ENCODE measurements around the gene LTB4R2.

LTB4R2 gene

GRCh38 chr14:24268225-24268624 lies 41.7 kb upstream of the LTB4R2 start:
- Histone ChIP-seq H3K36me3 (ENCODE audit: control insufficient read depth in 1 of 2, insufficient read depth in 2 of 2, low read length in 2 of 2) (peaks cover 22 to 53% of the 10 kb centered on the region in 2 donors), H3K27me3 (ENCODE audit: control insufficient read depth in 1 of 2, insufficient read depth in 2 of 2, low read length in 2 of 2) (no peaks in the 10 kb centered on the region), H3K9ac (ENCODE audit: low read depth in 1 of 2, low read length in 2 of 2) (no peak overlapping the region), H3K4me3 (ENCODE audit: low read depth in 1 of 2, low read length in 2 of 2) (no peak overlapping the region), H3K4me1 (ENCODE audit: control insufficient read depth in 1 of 2, insufficient read depth in 2 of 2, low read length in 2 of 2) (peaks cover 13 to 17% of the 10 kb centered on the region in 2 donors), H3K9me3 (ENCODE audit: control insufficient read depth in 1 of 2, low read length in 2 of 2) (no peaks in the 10 kb centered on the region), H3K27ac (ENCODE audit: low read depth, low read length) (no peak overlapping the region)

GRCh38 chr14:24269368-24269767 lies 40.6 kb upstream of the LTB4R2 start:
- Histone ChIP-seq H3K9me3 (ENCODE audit: control insufficient read depth in 1 of 2, low read length in 2 of 2) (no peaks in the 10 kb centered on the region), H3K9ac (ENCODE audit: low read depth in 1 of 2, low read length in 2 of 2) (no peak overlapping the region), H3K36me3 (ENCODE audit: control insufficient read depth in 1 of 2, insufficient read depth in 2 of 2, low read length in 2 of 2) (peaks cover 22 to 50% of the 10 kb centered on the region in 2 donors), H3K27ac (ENCODE audit: low read depth, low read length) (no peak overlapping the region), H3K4me1 (ENCODE audit: control insufficient read depth in 1 of 2, insufficient read depth in 2 of 2, low read length in 2 of 2) (peaks cover 18 to 26% of the 10 kb centered on the region in 2 donors), H3K27me3 (ENCODE audit: control insufficient read depth in 1 of 2, insufficient read depth in 2 of 2, low read length in 2 of 2) (no peaks in the 10 kb centered on the region), H3K4me3 (ENCODE audit: low read depth in 1 of 2, low read length in 2 of 2) (no peak overlapping the region)

- H3K36me3 ChIP-seq (ENCODE audit: control insufficient read depth in 1 of 2, insufficient read depth in 2 of 2, low read length in 2 of 2), result peaks cover 22 to 46% of the 10 kb centered on the region in 2 donors
- no peak overlapping the region for H3K27ac ChIP-seq (ENCODE audit: low read depth, low read length)
- no peaks in the 10 kb centered on the region for H3K9me3 ChIP-seq (ENCODE audit: control insufficient read depth in 1 of 2, low read length in 2 of 2)
- H3K4me3 ChIP-seq (ENCODE audit: low read depth in 1 of 2, low read length in 2 of 2), result no peak overlapping the region
- H3K27me3 ChIP-seq (ENCODE audit: control insufficient read depth in 1 of 2, insufficient read depth in 2 of 2, low read length in 2 of 2), result no peaks in the 10 kb centered on the region
- peaks cover 18 to 27% of the 10 kb centered on the region in 2 donors for H3K4me1 ChIP-seq (ENCODE audit: control insufficient read depth in 1 of 2, insufficient read depth in 2 of 2, low read length in 2 of 2)
- H3K9ac ChIP-seq (ENCODE audit: low read depth in 1 of 2, low read length in 2 of 2), result no peak overlapping the region
Measured at GRCh38 chr14:24269910-24270536, 39.9 kb upstream of the LTB4R2 start.

- H3K36me3 ChIP-seq (ENCODE audit: control insufficient read depth in 1 of 2, insufficient read depth in 2 of 2, low read length in 2 of 2), result peaks cover 22 to 40% of the 10 kb centered on the region in 2 donors
- peak overlapping the region; percentile 96 for H3K27ac ChIP-seq (ENCODE audit: low read depth, low read length)
- peak overlapping the region; percentile 91 to 94 for H3K4me3 ChIP-seq (ENCODE audit: low read depth in 1 of 2, low read length in 2 of 2)
- H3K4me1 ChIP-seq (ENCODE audit: control insufficient read depth in 1 of 2, insufficient read depth in 2 of 2, low read length in 2 of 2), result peaks cover 18 to 27% of the 10 kb centered on the region in 2 donors
- no peaks in the 10 kb centered on the region for H3K27me3 ChIP-seq (ENCODE audit: control insufficient read depth in 1 of 2, insufficient read depth in 2 of 2, low read length in 2 of 2)
- H3K9me3 ChIP-seq (ENCODE audit: control insufficient read depth in 1 of 2, low read length in 2 of 2), result no peaks in the 10 kb centered on the region
- peak overlapping the region; percentile 96 to 98 for H3K9ac ChIP-seq (ENCODE audit: low read depth in 1 of 2, low read length in 2 of 2)
Measured at GRCh38 chr14:24270537-24271133, 39.3 kb upstream of the LTB4R2 start.

- peaks cover 20 to 27% of the 10 kb centered on the region in 2 donors for H3K4me1 ChIP-seq (ENCODE audit: control insufficient read depth in 1 of 2, insufficient read depth in 2 of 2, low read length in 2 of 2)
- H3K4me3 ChIP-seq (ENCODE audit: low read depth in 1 of 2, low read length in 2 of 2), result peak within 1 kb of the TSS; percentile 91 to 94
- no peaks in the 10 kb centered on the region for H3K27me3 ChIP-seq (ENCODE audit: control insufficient read depth in 1 of 2, insufficient read depth in 2 of 2, low read length in 2 of 2)
- H3K9ac ChIP-seq (ENCODE audit: low read depth in 1 of 2, low read length in 2 of 2), result peak within 1 kb of the TSS; percentile 96 to 98
- H3K27ac ChIP-seq (ENCODE audit: low read depth, low read length), result peak within 1 kb of the TSS; percentile 96
- no peaks in the 10 kb centered on the region for H3K9me3 ChIP-seq (ENCODE audit: control insufficient read depth in 1 of 2, low read length in 2 of 2)
- peaks cover 18 to 33% of the 10 kb centered on the region in 2 donors for H3K36me3 ChIP-seq (ENCODE audit: control insufficient read depth in 1 of 2, insufficient read depth in 2 of 2, low read length in 2 of 2)
Measured at GRCh38 chr14:24271134-24271833, 38.7 kb upstream of the LTB4R2 start, which contains the start of gene RABGGTA. RABGGTA (minus strand) TSS chr14:24271597; CDS start chr14:24271115, 482 bp downstream.

- no peaks in the 10 kb centered on the region for H3K9me3 ChIP-seq (ENCODE audit: control insufficient read depth in 1 of 2, low read length in 2 of 2)
- no peaks in the 10 kb centered on the region for H3K27me3 ChIP-seq (ENCODE audit: control insufficient read depth in 1 of 2, insufficient read depth in 2 of 2, low read length in 2 of 2)
- H3K36me3 ChIP-seq (ENCODE audit: control insufficient read depth in 1 of 2, insufficient read depth in 2 of 2, low read length in 2 of 2), result peaks cover 13 to 28% of the 10 kb centered on the region in 2 donors
- peak overlapping the region; percentile 96 for H3K27ac ChIP-seq (ENCODE audit: low read depth, low read length)
- peak overlapping the region; percentile 91 to 94 for H3K4me3 ChIP-seq (ENCODE audit: low read depth in 1 of 2, low read length in 2 of 2)
- H3K4me1 ChIP-seq (ENCODE audit: control insufficient read depth in 1 of 2, insufficient read depth in 2 of 2, low read length in 2 of 2), result peaks cover 20 to 27% of the 10 kb centered on the region in 2 donors
- peak overlapping the region; percentile 96 to 98 for H3K9ac ChIP-seq (ENCODE audit: low read depth in 1 of 2, low read length in 2 of 2)
Measured at GRCh38 chr14:24271834-24272263, 38.1 kb upstream of the LTB4R2 start.

GRCh38 chr14:24272467-24272866 lies 37.5 kb upstream of the LTB4R2 start:
- Histone ChIP-seq H3K27ac (ENCODE audit: low read depth, low read length) (no peak overlapping the region), H3K9ac (ENCODE audit: low read depth in 1 of 2, low read length in 2 of 2) (peak overlapping the region in 1 of 2 donors; percentile 8), H3K36me3 (ENCODE audit: control insufficient read depth in 1 of 2, insufficient read depth in 2 of 2, low read length in 2 of 2) (peaks cover 8 to 22% of the 10 kb centered on the region in 2 donors), H3K9me3 (ENCODE audit: control insufficient read depth in 1 of 2, low read length in 2 of 2) (no peaks in the 10 kb centered on the region), H3K27me3 (ENCODE audit: control insufficient read depth in 1 of 2, insufficient read depth in 2 of 2, low read length in 2 of 2) (no peaks in the 10 kb centered on the region), H3K4me3 (ENCODE audit: low read depth in 1 of 2, low read length in 2 of 2) (no peak overlapping the region), H3K4me1 (ENCODE audit: control insufficient read depth in 1 of 2, insufficient read depth in 2 of 2, low read length in 2 of 2) (peaks cover 20 to 27% of the 10 kb centered on the region in 2 donors)

GRCh38 chr14:24273422-24273998 lies 36.4 kb upstream of the LTB4R2 start:
- H3K27ac ChIP-seq (ENCODE audit: low read depth, low read length), result no peak overlapping the region
- H3K9ac ChIP-seq (ENCODE audit: low read depth in 1 of 2, low read length in 2 of 2), result peak overlapping the region in 1 of 2 donors; percentile 0

GRCh38 chr14:24274101-24274543 lies 35.8 kb upstream of the LTB4R2 start:
- H3K4me1 ChIP-seq (ENCODE audit: control insufficient read depth in 1 of 2, insufficient read depth in 2 of 2, low read length in 2 of 2), result peaks cover 20 to 27% of the 10 kb centered on the region in 2 donors
- no peak overlapping the region for H3K4me3 ChIP-seq (ENCODE audit: low read depth in 1 of 2, low read length in 2 of 2)
- H3K9me3 ChIP-seq (ENCODE audit: control insufficient read depth in 1 of 2, low read length in 2 of 2), result no peaks in the 10 kb centered on the region
- no peaks in the 10 kb centered on the region for H3K27me3 ChIP-seq (ENCODE audit: control insufficient read depth in 1 of 2, insufficient read depth in 2 of 2, low read length in 2 of 2)
- peaks cover 2 to 7% of the 10 kb centered on the region in 2 donors for H3K36me3 ChIP-seq (ENCODE audit: control insufficient read depth in 1 of 2, insufficient read depth in 2 of 2, low read length in 2 of 2)
- peak overlapping the region in 1 of 2 donors; percentile 0 for H3K9ac ChIP-seq (ENCODE audit: low read depth in 1 of 2, low read length in 2 of 2)
- H3K27ac ChIP-seq (ENCODE audit: low read depth, low read length), result no peak overlapping the region

More at GRCh38 chr14:24273422-24273998, 36.4 kb upstream of the LTB4R2 start:
- Histone ChIP-seq H3K27me3 (ENCODE audit: control insufficient read depth in 1 of 2, insufficient read depth in 2 of 2, low read length in 2 of 2) (no peaks in the 10 kb centered on the region), H3K4me3 (ENCODE audit: low read depth in 1 of 2, low read length in 2 of 2) (no peak overlapping the region), H3K36me3 (ENCODE audit: control insufficient read depth in 1 of 2, insufficient read depth in 2 of 2, low read length in 2 of 2) (peaks cover 6 to 13% of the 10 kb centered on the region in 2 donors), H3K9me3 (ENCODE audit: control insufficient read depth in 1 of 2, low read length in 2 of 2) (no peaks in the 10 kb centered on the region), H3K4me1 (ENCODE audit: control insufficient read depth in 1 of 2, insufficient read depth in 2 of 2, low read length in 2 of 2) (peaks cover 20 to 27% of the 10 kb centered on the region in 2 donors)

All from duodenal mucosa (tissue), 2 donors.